HG03439 (cell line): Measurements from ENCODE around the gene FAM124B.

Experiments
- ATAC-seq: cut with Tn5 transposase; IDR thresholded peaks from one replicate; pipeline ENCODE4 v1.9.1; 2021; ENCODE audit warnings: mild to moderate bottlenecking, moderate library complexity; ENCODE audit not compliant: unreplicated experiment

The FAM124B gene, protein sequence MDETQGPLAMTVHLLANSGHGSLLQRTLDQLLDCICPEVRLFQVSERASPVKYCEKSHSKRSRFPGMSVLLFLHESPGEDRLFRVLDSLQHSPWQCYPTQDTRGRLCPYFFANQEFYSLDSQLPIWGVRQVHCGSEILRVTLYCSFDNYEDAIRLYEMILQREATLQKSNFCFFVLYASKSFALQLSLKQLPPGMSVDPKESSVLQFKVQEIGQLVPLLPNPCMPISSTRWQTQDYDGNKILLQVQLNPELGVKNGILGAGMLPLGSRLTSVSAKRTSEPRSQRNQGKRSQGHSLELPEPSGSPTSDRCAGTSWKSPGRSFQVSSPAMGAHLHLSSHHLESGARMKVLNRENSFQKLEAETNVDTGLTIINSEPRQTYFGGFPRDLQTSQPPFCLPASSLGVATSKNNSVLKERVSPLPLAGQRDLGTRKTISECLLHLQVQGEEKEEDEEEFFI

DNA sequence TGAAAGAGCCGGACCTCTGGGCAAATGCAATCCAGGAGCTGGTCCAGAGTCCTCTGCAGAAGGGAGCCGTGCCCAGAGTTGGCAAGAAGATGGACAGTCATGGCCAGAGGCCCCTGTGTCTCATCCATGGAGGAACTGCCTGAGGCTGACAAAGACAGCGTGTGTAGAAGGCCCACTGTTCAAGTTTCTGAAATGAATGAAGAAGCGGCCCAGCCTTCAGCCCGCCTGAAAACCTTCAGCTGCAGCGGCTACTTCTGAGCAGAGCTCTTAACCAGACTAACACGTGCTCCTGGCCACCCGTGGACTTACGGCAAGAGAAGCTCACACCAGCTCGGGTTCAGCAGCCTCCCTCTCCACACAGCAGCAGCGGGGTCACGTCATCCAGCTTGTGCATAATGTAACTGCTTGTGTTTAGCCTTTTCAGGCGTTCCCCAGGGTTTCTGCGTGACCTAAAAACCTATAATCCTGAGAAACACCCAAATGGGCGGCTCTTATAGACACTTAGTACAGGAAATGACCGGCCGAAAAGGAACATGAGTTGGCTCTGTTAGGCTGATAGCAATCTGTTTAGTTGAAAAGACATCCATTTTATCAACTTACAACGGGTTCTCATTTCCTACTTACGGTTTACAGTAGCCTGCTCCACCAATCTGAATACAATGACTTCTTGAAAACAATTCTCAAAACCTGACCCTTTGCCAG is at the start of gene FAM124B:
TSS of gene FAM124B (minus strand) at position 467 of the 702 bp plus-strand sequence. CDS start at position 128, 339 bp downstream.
- no peak for ATAC-seq

DNA sequence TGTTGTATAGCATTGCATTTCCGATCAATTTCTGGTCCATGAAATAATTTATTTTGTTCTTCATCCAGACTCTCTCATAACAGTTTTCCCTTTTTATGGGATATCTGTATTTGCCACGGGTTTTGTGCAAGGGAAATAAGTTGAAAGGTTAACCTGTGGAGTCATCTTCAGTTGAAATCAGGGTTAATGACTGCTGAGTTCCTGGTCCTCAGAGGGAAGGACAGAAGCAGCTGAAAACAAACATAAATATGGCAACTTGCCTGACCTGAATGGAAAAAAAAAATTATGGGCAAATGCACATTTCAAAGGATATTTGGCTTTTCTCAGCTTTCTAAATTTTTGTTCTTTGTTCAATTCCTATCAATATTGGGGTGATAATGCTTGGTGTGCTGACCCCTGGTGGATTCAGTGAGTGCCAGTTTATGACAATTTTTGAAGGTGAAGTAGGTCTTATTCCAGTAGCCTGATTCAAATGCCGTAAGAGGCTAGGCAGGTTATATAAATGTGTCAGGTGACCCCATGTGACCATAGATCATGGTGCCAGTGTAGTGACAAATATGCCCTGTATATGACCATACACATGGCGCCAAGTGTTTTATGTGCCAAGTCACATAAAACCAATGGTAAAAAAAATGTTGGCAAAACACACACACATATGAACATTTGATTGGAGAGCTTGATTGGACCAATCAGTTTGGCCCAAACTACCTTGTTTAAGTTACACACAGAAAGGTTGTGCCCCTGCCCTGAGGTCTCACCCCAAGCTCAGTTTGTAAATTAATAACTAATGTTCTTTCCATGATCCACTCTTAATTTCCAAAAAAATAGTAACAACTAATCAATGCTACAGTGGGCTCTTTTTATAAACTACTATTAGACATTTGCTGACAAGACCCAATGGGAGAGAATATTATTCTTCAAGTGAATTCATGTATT is 47.6 kb upstream of the FAM124B start:
- ATAC-seq: no peak

- ATAC-seq: no peak
Observed at GRCh38 chr2:224448236-224448635, 46.3 kb upstream of the FAM124B start.

DNA sequence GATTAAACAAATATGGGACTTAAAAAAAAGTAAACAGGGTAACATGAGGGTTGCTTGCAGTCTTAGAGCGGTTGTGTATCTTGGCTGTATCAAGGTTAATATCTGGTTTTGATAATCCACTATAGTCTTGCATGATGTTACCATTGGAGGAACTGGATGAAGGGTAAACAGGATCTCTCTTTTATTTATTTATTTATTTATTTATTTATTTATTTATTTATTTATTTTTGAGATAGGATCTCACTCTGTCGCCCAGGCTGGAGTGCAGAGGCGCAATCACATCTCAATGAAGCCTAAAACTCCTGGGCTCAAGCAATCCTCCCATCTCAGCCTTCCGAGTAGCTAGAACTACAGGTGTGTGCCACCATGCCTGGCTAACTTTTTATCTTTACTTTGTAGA is 42.9 kb upstream of the FAM124B start:
- ATAC-seq: no peak

DNA sequence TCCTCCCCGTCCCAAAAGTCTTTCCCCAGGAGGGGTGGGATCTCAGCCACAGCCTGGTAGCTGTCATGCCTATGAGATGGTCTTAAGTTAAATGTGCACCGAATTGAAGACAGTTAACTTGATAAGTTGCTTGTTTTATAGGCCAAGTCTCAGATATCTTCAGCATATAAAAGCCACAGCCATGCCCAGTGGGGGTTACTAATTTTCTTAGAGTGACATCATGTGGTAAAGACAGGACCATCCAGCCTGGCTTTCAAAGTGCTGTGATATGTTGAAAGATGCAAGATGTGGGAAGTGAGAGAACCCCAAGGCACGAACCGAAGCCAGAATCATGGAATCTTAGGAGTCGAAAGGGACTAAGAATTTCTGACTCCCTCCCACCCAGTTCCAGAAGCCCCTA is 42.1 kb upstream of the FAM124B start:
- no peak for ATAC-seq

DNA sequence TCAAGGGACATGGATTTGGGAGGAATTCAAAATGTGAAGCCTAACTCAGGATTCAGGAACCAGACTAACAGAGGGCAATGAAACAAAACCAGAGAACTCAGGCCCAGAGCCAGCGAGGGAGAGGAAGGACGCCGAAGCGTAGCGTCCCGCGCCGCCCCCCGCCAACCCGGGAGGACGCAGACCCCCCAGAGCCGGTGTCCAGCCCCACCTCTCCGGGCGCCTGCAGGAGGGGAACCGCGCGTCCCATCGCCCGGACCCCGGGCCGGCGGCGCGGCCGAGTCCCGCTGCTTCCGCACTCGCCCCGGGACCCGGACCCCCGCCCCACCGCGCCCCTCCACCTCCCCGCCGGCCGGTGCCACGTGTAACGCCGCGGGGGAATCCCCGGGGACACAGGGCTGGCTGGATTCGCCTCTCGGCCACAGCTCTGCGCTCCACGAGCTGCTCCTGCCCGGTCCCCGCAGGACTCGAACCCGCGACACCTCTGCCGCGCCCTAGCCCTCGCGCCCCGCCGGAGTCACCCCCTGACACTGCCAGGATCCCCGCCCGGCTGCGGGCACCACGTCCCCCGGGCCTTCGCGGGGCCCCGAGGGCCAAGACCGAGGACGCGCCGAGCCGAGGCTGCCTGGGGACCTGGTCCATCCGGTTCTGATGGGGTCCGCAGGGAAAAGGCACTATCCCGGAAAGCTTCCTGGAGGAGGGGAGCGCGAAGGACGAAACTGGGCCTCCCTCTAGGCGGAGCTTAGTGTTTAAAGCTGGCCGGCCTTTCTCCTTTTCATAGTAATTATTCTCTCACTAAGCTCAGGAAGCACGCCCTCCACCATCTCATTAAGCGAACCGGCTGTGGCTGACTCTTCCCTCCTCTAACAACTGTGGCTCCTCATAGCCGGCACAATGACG is 40.4 kb upstream of the FAM124B start:
- ATAC-seq: no peak

DNA sequence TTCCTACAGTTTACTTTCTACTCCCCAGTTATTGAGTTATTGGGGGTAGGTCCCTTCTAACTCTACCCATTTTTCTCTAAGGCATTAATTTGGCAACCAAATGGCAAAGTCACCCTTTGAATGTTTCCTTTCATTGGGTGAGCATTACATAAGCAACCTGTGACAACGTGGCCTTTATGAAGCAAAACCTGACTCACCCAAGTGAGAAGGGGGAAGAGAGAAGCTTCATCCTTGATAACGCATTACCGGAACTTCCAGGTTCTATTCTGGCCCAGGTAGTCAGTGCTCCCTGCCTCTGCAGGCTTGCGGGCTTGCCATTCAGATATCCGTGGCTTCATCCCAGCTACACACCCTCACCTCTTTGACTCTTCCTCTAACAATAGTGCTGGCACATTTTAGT is 39.1 kb upstream of the FAM124B start:
- ATAC-seq: no peak

GRCh38 chr2:224438726-224439125 is 36.8 kb upstream of the FAM124B start:
- ATAC-seq: no peak

GRCh38 chr2:224436634-224437033 is 34.7 kb upstream of the FAM124B start:
- no peak for ATAC-seq

- no peak for ATAC-seq
Observed at GRCh38 chr2:224434618-224435017, 32.7 kb upstream of the FAM124B start.

DNA sequence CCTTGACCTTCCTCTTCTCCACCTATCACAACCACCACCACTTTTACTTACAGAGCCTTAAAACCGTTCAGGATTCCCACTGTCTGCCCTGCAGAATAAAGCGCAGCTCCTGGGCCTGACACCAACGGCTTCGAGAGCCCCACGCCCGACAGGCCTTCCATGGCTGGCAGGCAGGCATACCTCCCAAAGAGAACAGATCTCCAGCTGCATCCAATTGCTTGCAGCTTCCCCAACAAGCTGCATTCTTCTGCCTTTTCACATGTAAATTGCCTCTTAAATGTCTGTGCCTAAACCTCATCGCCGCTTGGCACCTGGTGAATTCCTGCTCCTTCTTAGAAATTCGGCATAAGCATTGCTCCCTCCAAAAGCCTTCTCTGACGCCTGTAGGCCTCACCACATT is 31.5 kb upstream of the FAM124B start:
- no peak for ATAC-seq

DNA sequence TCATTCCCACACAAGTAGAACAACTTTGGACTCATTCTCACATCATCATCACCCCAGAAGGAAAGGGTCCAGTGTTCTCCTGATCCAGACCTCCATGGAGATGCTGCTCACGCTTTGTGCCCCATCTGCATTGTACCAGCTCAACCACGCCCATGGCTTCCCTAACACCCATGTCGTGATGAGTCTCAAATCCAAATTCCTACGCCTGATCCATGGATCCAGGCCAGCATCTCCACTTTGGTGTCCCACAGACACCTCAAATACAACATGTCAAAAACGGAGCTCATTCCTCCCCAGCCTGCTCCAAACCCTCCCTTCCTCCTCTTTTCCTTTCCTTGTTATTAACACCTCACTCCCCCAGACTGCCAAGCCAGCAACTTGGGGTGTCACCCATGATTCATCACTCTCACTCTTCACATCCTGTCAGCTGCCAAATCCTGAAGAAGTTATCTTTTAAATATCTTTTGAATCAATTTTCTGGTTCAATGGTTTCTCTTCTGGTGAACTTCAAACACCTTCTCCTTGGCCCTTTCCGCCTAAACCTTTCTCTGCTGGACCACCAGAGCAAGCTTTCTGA is 30.2 kb upstream of the FAM124B start:
- no peak for ATAC-seq

- no peak for ATAC-seq
Observed at GRCh38 chr2:224429441-224429810, 27.5 kb upstream of the FAM124B start.

DNA sequence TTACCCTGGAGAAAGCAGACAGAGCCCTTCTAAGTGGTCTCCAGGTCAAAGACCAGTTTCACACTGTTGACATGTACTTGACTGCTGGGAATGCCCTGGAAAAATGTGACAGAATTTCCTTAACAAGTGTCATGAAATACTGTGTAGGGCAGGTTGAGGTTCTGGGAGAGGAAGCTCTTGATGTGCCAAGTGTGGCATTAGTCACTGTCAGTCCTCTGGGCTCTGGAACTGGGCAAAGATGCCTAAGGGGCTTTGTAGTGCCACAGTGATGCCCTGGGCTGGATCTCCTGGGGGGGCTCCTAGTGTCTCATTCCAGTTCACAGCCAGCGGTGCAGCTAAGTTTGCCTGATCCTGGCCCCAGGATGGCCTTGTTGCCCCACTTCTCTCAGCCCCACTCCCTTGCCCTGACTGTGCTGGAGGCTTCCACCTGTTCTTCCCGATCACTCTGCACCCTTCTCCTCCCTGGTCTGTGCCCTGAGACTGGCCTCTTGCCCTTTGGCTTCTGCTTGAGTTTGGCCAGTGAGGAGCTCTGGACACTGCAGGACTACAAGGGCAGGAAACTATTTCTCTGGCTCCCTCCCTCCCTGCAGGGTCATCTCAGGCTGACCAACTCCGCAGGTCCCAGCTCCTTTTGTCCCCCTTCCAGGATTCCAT is 27.0 kb upstream of the FAM124B start:
- ATAC-seq: no peak

- ATAC-seq: no peak
Observed at GRCh38 chr2:224427471-224427870, 25.6 kb upstream of the FAM124B start.

DNA sequence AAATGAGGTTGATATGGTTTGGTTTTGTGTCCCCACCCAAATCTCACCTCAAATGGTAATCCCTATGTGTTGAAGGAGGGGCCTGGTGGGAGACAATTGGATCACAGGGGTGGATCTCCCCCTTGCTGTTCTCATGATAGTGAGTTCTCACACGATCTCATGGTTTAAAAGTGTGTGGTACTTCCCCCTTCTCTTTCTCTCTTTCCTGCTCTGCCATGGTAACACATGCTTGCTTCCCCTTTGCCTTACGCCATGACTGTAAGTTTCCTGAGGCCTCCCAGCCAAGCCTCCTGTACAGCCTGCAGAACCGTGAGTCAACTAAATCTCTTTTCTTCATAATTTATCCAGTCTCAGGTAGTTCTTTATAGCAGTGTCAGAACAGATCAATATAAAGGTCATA is 24.7 kb upstream of the FAM124B start:
- no peak for ATAC-seq

DNA sequence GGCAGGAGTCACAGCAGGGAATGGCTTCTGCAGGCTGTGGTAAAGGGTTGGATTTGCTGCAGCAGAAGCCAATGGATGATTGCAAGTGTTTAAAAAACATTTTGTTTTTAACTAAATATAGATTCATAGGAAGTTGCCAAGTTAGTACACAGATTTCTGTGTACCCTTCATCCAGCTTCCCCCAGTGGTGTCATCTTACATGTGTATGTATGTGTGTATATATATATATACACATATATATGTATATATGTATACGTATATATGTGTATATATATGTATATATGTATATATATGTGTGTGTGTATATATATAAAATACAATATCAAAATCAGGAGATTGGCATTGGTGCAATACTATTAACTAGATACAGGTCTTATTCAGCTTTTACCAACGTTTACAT is 19.2 kb upstream of the FAM124B start:
- no peak for ATAC-seq

GRCh38 chr2:224417947-224418346 is 16.0 kb upstream of the FAM124B start:
- ATAC-seq: no peak

DNA sequence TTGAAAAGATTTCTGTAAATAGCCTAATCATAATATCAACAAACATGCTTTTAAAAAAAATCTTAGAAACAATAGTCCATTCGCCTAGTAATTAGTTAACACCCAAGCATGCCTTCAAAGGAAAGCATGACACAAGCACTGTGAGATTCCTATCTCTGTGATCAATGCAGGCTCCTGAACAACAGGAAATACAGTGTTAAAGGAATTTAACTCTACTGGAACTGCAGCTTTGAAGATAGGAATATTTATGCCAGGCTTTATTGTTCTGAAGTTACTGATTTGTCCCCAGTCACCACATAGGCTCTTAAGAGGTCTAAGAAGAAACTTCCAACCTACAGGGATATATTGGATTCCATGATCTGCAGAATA is 15.4 kb upstream of the FAM124B start:
- ATAC-seq: no peak
